ENCODE measurements around the gene BRAP.
"Not testable (repeated sequence)": the region's sequence is repeated elsewhere in the genome, so short reads cannot be mapped to it uniquely, and the experiment has no call there.

BRAP gene

GRCh38 chr12:111624540-111624939, 61.2 kb downstream of the BRAP start:
- Histone ChIP-seq H3K9ac (ENCODE audit: low read length) (no peak overlapping the region), H3K9me3 (ENCODE audit: low read length) (no peaks in the 10 kb centered on the region), H4K20me1 (ENCODE audit: insufficient read depth, low read length) (no peaks in the 10 kb centered on the region), H3K27me3 (ENCODE audit: insufficient read depth, low read length) (no peaks in the 10 kb centered on the region), H3K4me3 (ENCODE audit: low read depth, low read length, poor library complexity, severe bottlenecking) (no peak overlapping the region), H2AFZ (ENCODE audit: low read length) (no peak overlapping the region), H3K79me2 (ENCODE audit: insufficient read depth, low read length) (no peaks in the 10 kb centered on the region), H3K9me2 (ENCODE audit: low read depth, low read length) (no peaks in the 10 kb centered on the region), H3K4me1 (ENCODE audit: insufficient read depth, low read length, severe bottlenecking) (no peaks in the 10 kb centered on the region), H3K4me2 (ENCODE audit: low read length) (no peak overlapping the region), H3K27ac (ENCODE audit: low read depth, low read length, poor library complexity, severe bottlenecking) (no peak overlapping the region), H3F3A (ENCODE audit: insufficient read depth, low read length) (no peaks in the 10 kb centered on the region), H3K36me3 (ENCODE audit: insufficient read depth, low read length) (no peaks in the 10 kb centered on the region)
- no peak for TF ChIP-seq EZH2 (IDR thresholded peaks at IDR 0.05; ENCODE audit: borderline replicate concordance, low read length)
- TF ChIP-seq CTCF (IDR thresholded peaks at IDR 0.05; ENCODE audit: low read length) = no peak

GRCh38 chr12:111617841-111618240, 67.9 kb downstream of the BRAP start:
- H3K4me3 ChIP-seq (ENCODE audit: low read depth, low read length, poor library complexity, severe bottlenecking) = not testable (repeated sequence)

GRCh38 chr12:111616177-111616623, 69.6 kb downstream of the BRAP start:
- Histone ChIP-seq H3K27me3 (ENCODE audit: insufficient read depth, low read length) (no peaks in the 10 kb centered on the region), H3K9ac (ENCODE audit: low read length) (no peak overlapping the region), H3K4me1 (ENCODE audit: insufficient read depth, low read length, severe bottlenecking) (no peaks in the 10 kb centered on the region), H2AFZ (ENCODE audit: low read length) (no peak overlapping the region), H3K27ac (ENCODE audit: low read depth, low read length, poor library complexity, severe bottlenecking) (no peak overlapping the region), H3K9me3 (ENCODE audit: low read length) (no peaks in the 10 kb centered on the region), H4K20me1 (ENCODE audit: insufficient read depth, low read length) (no peaks in the 10 kb centered on the region), H3F3A (ENCODE audit: insufficient read depth, low read length) (no peaks in the 10 kb centered on the region), H3K9me2 (ENCODE audit: low read depth, low read length) (no peaks in the 10 kb centered on the region), H3K4me3 (ENCODE audit: low read depth, low read length, poor library complexity, severe bottlenecking) (no peak overlapping the region), H3K36me3 (ENCODE audit: insufficient read depth, low read length) (no peaks in the 10 kb centered on the region), H3K4me2 (ENCODE audit: low read length) (no peak overlapping the region), H3K79me2 (ENCODE audit: insufficient read depth, low read length) (no peaks in the 10 kb centered on the region)
- TF ChIP-seq EZH2 (IDR thresholded peaks at IDR 0.05; ENCODE audit: borderline replicate concordance, low read length) (no peak), CTCF (IDR thresholded peaks at IDR 0.05; ENCODE audit: low read length) (no peak)

More at GRCh38 chr12:111617841-111618240, 67.9 kb downstream of the BRAP start:
- not testable (repeated sequence) for H3K4me1 ChIP-seq (ENCODE audit: insufficient read depth, low read length, severe bottlenecking); H3K9me3 ChIP-seq (ENCODE audit: low read length); H2AFZ ChIP-seq (ENCODE audit: low read length); H3K36me3 ChIP-seq (ENCODE audit: insufficient read depth, low read length); H3K9me2 ChIP-seq (ENCODE audit: low read depth, low read length); H3K27ac ChIP-seq (ENCODE audit: low read depth, low read length, poor library complexity, severe bottlenecking); H3K79me2 ChIP-seq (ENCODE audit: insufficient read depth, low read length); H3K9ac ChIP-seq (ENCODE audit: low read length); H3K4me2 ChIP-seq (ENCODE audit: low read length); H4K20me1 ChIP-seq (ENCODE audit: insufficient read depth, low read length); H3F3A ChIP-seq (ENCODE audit: insufficient read depth, low read length); H3K27me3 ChIP-seq (ENCODE audit: insufficient read depth, low read length)

- TF ChIP-seq CTCF (IDR thresholded peaks at IDR 0.05; ENCODE audit: low read length) (no peak), EZH2 (IDR thresholded peaks at IDR 0.05; ENCODE audit: borderline replicate concordance, low read length) (no peak)
- H3K27ac ChIP-seq (ENCODE audit: low read depth, low read length, poor library complexity, severe bottlenecking) = no peak overlapping the region
These were observed 78.5 kb downstream of the BRAP start for GRCh38 chr12:111607239-111607638.

More at GRCh38 chr12:111607239-111607638, 78.5 kb downstream of the BRAP start:
- no peaks in the 10 kb centered on the region for H3K9me2 ChIP-seq (ENCODE audit: low read depth, low read length)
- H3K4me2 ChIP-seq (ENCODE audit: low read length) = no peak overlapping the region
- H3K27me3 ChIP-seq (ENCODE audit: insufficient read depth, low read length) = no peaks in the 10 kb centered on the region
- no peaks in the 10 kb centered on the region for H3F3A ChIP-seq (ENCODE audit: insufficient read depth, low read length)
- no peaks in the 10 kb centered on the region for H3K79me2 ChIP-seq (ENCODE audit: insufficient read depth, low read length)
- no peaks in the 10 kb centered on the region for H4K20me1 ChIP-seq (ENCODE audit: insufficient read depth, low read length)
- no peak overlapping the region for H3K9ac ChIP-seq (ENCODE audit: low read length)
- H3K4me1 ChIP-seq (ENCODE audit: insufficient read depth, low read length, severe bottlenecking) = no peaks in the 10 kb centered on the region
- no peaks in the 10 kb centered on the region for H3K9me3 ChIP-seq (ENCODE audit: low read length)
- H3K36me3 ChIP-seq (ENCODE audit: insufficient read depth, low read length) = no peaks in the 10 kb centered on the region
- H2AFZ ChIP-seq (ENCODE audit: low read length) = no peak overlapping the region
- H3K4me3 ChIP-seq (ENCODE audit: low read depth, low read length, poor library complexity, severe bottlenecking) = no peak overlapping the region
